ENCODE data around the gene KRT76.

- TF ChIP-seq CTCF (IDR thresholded peaks at IDR 0.05; ENCODE audit: low read depth, low read length) (no peak), EZH2phosphoT487 (IDR thresholded peaks at IDR 0.05; ENCODE audit: low read depth) (no peak)
Observed at GRCh38 chr12:52729147-52729546, 48.0 kb downstream of the KRT76 start.
